SU-DHL-6 (cell line): ENCODE results near the gene MRAP2.
"Not testable (repeated sequence)": the region's sequence is repeated elsewhere in the genome, so short reads cannot be mapped to it uniquely, and the experiment has no call there.

Experiments
- H2AFZ ChIP-seq: fragments of 200-600 bp; sonication (generic); 2 replicates; pipeline ENCODE4 v1.6.1; 2014; ENCODE audit warnings: low read depth, mild to moderate bottlenecking, moderate library complexity, mixed read lengths, antibody characterized with exemption, low read length; ENCODE audit not compliant: severe bottlenecking
- H3F3A ChIP-seq: fragments of 200-600 bp; shearing (Covaris generic); 2 replicates; pipeline ENCODE4 v1.6.0; 2016; ENCODE audit warnings: antibody characterized with exemption, mild to moderate bottlenecking; ENCODE audit not compliant: insufficient read depth
- H3K27ac ChIP-seq: fragments of 200-600 bp; sonication (generic); 2 replicates; pipeline ENCODE4 v1.5.1; 2016; ENCODE audit warnings: low read depth, mild to moderate bottlenecking, low read length, moderate library complexity, mixed read lengths
- H3K27me3 ChIP-seq: fragments of 200-600 bp; sonication (generic), shearing (Covaris generic); 2 replicates; pipeline ENCODE4 v1.6.0; 2014; ENCODE audit warnings: mild to moderate bottlenecking, low read length
- H3K36me3 ChIP-seq: fragments of 200-600 bp; sonication (generic); 2 replicates; pipeline ENCODE4 v1.6.1; 2014; ENCODE audit warnings: mild to moderate bottlenecking, low read length, mixed read lengths
- H3K4me2 ChIP-seq: fragments of 300-600, 200-600 bp; shearing (Covaris generic), sonication (generic); 2 replicates; pipeline ENCODE4 v1.6.0; 2014; ENCODE audit warnings: low read length, low read depth, mild to moderate bottlenecking; ENCODE audit not compliant: poor library complexity, severe bottlenecking
- H3K4me3 ChIP-seq: fragments of 200-600 bp; sonication (generic); 2 replicates; pipeline ENCODE4 v1.5.1; 2014; ENCODE audit warnings: antibody characterized with exemption, low read length, mild to moderate bottlenecking, mixed read lengths; ENCODE audit not compliant: insufficient read depth, poor library complexity, severe bottlenecking
- H3K79me2 ChIP-seq: fragments of 200-600 bp; sonication (generic); 2 replicates; pipeline ENCODE4 v1.6.1; 2014; ENCODE audit warnings: mild to moderate bottlenecking, low read length, moderate library complexity; ENCODE audit not compliant: insufficient read depth
- H3K9ac ChIP-seq: fragments of 200-600 bp; sonication (generic); 2 replicates; pipeline ENCODE4 v1.7.0; 2014; ENCODE audit warnings: mild to moderate bottlenecking, low read length
- H3K9me2 ChIP-seq: fragments of 200-600 bp; sonication (generic); replicated peaks from 2 replicates; pipeline ENCODE4 v1.6.1; 2014; ENCODE audit warnings: low read length; ENCODE audit not compliant: insufficient read depth
- H3K9me3 ChIP-seq: fragments of 200-600 bp; sonication (generic); 2 replicates; pipeline ENCODE4 v1.6.1; 2014; ENCODE audit warnings: low read length, mixed read lengths; ENCODE audit not compliant: insufficient read depth
- H4K20me1 ChIP-seq: fragments of 200-600 bp; sonication (generic); 2 replicates; pipeline ENCODE4 v1.6.1; 2014; ENCODE audit warnings: low read depth, mild to moderate bottlenecking, antibody characterized with exemption, low read length, moderate library complexity, mixed read lengths
- EZH2phosphoT487 ChIP-seq: fragments of 200-600 bp; sonication (generic), shearing (Covaris generic); conservative IDR thresholded peaks from 2 replicates; pipeline ENCODE4 v1.6.1; 2018; ENCODE audit warnings: mild to moderate bottlenecking, antibody characterized with exemption, low read length, moderate library complexity, mixed read lengths
- TF ChIP-seq, protein P1 (sequence below): fragments of 200-600 bp; sonication (generic); IDR thresholded peaks from one replicate; pipeline ENCODE4 v1.5.1; 2017; ENCODE audit warnings: antibody characterized with exemption, mild to moderate bottlenecking, low read length, moderate library complexity; ENCODE audit not compliant: insufficient read depth, poor library complexity, severe bottlenecking

MRAP2 gene

DNA sequence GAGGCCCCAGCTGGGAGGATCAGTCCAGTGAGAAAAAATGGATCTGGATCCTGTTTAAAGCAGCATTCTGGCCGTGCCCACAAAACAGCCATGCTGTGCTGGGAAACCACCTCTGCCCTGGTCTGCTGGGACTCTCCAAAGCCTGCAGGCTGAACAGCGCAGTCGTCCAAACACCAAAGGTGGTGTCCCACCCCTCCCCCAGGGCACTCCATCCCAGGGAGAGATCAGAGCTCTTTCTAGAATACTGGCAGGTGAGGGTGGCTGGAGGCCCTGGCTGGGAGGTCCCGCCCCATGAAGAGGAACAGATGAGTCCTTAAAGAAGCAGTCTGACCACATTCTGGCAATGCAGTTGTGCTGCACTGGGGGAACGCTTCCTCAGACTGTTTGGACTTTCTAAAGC lies 84.6 kb downstream of the MRAP2 start:
- H4K20me1 ChIP-seq = no peaks in the 10 kb centered on the region
- no peak overlapping the region for H3K4me2 ChIP-seq
- no peak overlapping the region for H2AFZ ChIP-seq
- no peak overlapping the region for H3K9ac ChIP-seq
- no peaks in the 10 kb centered on the region for H3K79me2 ChIP-seq
- no peak overlapping the region for H3K27ac ChIP-seq
- no peaks in the 10 kb centered on the region for H3K9me2 ChIP-seq
- no peaks in the 10 kb centered on the region for H3K27me3 ChIP-seq
- H3K9me3 ChIP-seq = no peaks in the 10 kb centered on the region
- no peak for TF ChIP-seq EZH2phosphoT487
- TF ChIP-seq, protein P1, sequence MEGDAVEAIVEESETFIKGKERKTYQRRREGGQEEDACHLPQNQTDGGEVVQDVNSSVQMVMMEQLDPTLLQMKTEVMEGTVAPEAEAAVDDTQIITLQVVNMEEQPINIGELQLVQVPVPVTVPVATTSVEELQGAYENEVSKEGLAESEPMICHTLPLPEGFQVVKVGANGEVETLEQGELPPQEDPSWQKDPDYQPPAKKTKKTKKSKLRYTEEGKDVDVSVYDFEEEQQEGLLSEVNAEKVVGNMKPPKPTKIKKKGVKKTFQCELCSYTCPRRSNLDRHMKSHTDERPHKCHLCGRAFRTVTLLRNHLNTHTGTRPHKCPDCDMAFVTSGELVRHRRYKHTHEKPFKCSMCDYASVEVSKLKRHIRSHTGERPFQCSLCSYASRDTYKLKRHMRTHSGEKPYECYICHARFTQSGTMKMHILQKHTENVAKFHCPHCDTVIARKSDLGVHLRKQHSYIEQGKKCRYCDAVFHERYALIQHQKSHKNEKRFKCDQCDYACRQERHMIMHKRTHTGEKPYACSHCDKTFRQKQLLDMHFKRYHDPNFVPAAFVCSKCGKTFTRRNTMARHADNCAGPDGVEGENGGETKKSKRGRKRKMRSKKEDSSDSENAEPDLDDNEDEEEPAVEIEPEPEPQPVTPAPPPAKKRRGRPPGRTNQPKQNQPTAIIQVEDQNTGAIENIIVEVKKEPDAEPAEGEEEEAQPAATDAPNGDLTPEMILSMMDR = no peak
- no peak overlapping the region for H3K4me3 ChIP-seq
- H3F3A ChIP-seq = no peaks in the 10 kb centered on the region
- H3K36me3 ChIP-seq = no peaks in the 10 kb centered on the region

DNA sequence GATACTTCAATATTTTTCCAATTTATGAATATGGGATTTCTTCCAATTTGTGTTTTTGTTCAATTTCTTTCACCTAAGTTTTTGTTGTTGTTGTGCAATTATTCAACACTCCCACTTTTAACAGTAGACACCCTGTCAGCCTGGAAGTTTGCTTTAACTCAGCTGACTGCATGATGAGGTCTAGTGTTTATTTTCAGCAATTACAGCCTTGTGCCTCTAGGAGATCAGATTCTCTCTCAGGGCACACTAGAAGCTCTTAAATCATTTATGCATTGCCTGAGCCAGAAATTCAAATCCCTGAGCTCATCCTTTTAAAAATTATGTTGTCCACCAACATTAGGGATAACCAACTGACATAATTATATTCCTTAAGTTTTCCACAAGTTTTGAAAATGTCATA lies 85.7 kb downstream of the MRAP2 start:
- H3K27ac ChIP-seq = no peak overlapping the region
- no peaks in the 10 kb centered on the region for H3F3A ChIP-seq
- no peak overlapping the region for H3K9ac ChIP-seq
- no peak overlapping the region for H3K4me2 ChIP-seq
- H3K9me2 ChIP-seq = no peaks in the 10 kb centered on the region
- H3K79me2 ChIP-seq = no peaks in the 10 kb centered on the region
- no peak overlapping the region for H2AFZ ChIP-seq
- H3K36me3 ChIP-seq = no peaks in the 10 kb centered on the region
- TF ChIP-seq, protein P1 = no peak
- no peaks in the 10 kb centered on the region for H3K27me3 ChIP-seq
- no peaks in the 10 kb centered on the region for H4K20me1 ChIP-seq
- no peaks in the 10 kb centered on the region for H3K9me3 ChIP-seq
- H3K4me3 ChIP-seq = no peak overlapping the region

DNA sequence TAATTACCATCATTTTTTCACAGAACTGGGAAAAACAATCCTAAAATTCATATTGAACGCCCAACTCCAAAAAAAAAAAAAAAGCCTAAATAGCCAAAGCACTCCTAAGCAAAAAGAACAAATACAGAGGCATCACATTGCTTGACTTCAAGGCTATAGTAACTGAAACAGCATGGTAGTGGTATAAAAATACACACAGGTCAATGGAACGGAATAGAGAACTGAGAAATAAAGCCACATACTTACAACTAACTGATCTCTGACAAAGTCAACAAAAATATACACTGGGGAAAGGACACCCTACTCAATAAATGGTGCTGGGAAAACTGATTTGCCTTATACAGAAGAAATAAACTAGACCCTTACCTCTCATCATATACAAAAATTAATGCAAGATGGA lies 89.6 kb downstream of the MRAP2 start:
- Histone ChIP-seq H2AFZ (no peak overlapping the region), H3K4me2 (no peak overlapping the region), H4K20me1 (no peaks in the 10 kb centered on the region), H3K9ac (no peak overlapping the region), H3K9me2 (no peaks in the 10 kb centered on the region), H3K27ac (no peak overlapping the region), H3F3A (no peaks in the 10 kb centered on the region), H3K36me3 (0 out of 2 replicates have a peak, but pooled peaks cover 4% of the 10 kb centered on the region), H3K9me3 (no peaks in the 10 kb centered on the region), H3K27me3 (no peaks in the 10 kb centered on the region), H3K79me2 (no peaks in the 10 kb centered on the region), H3K4me3 (no peak overlapping the region)
- TF ChIP-seq, protein P1 = no peak
- no peak for TF ChIP-seq EZH2phosphoT487

DNA sequence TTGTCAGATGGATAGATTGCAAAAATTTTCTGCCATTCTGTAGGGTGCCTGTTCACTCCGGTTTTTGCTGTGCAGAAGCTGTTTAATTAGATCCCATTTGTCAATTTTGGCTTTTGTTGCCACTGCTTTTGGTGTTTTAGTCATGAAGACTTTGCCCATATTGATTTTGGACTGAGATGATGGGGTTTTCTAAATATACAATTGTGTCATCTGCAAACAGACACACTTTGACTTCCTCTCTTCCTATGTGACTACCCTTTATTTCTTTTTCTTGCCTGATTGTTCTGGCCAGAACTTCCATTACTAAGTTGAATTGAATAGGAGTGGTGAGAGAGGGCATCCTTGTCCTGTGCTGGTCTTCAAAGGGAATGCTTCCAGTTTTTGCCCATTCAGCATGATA lies 96.0 kb downstream of the MRAP2 start:
- not testable (repeated sequence) for H3K4me3 ChIP-seq, H3K4me2 ChIP-seq, H3K27ac ChIP-seq, H3K9me2 ChIP-seq, H3K79me2 ChIP-seq, H2AFZ ChIP-seq, H3K9me3 ChIP-seq, H3K27me3 ChIP-seq, H3K9ac ChIP-seq, H3F3A ChIP-seq, H4K20me1 ChIP-seq, H3K36me3 ChIP-seq

DNA sequence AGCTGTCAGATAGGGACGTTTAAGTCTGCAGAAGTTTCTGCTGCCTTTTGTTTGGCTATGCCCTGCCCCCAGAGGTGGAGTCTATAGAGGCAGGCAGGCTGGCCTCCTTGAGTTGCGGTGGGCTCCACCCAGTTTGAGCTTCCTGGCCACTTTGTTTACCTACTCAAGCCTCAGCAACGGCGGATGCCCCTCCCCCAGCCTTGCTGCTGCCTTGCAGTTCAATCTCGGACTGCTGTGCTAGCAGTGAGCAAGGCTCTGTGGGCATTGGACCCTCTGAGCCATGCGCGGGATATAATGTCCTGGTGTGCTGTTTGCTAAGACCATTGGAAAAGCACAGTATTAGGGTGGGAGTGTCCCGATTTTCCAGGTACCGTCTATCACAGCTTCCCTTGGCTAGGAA lies 99.8 kb downstream of the MRAP2 start:
- not testable (repeated sequence) for H3K9ac ChIP-seq, H3K36me3 ChIP-seq, H3K9me3 ChIP-seq

More for the DNA sequence above, 99.8 kb downstream of the MRAP2 start:
- not testable (repeated sequence) for H3K4me2 ChIP-seq, H3K79me2 ChIP-seq, H4K20me1 ChIP-seq, H3K27me3 ChIP-seq, H2AFZ ChIP-seq, H3K27ac ChIP-seq, H3F3A ChIP-seq, H3K9me2 ChIP-seq, H3K4me3 ChIP-seq
